Cortex of kidney (tissue), 1 donor: ENCODE measurements around the gene KIRREL1.

Experiments
- DNase-seq: peaks from one replicate; lab custom pipeline; 2025; lab: John Stamatoyannopoulos, UW

KIRREL1 gene

GRCh38 chr1:158075078-158075477 lies 81.6 kb downstream of the KIRREL1 start:
- DNase-seq, result no peak

DNA sequence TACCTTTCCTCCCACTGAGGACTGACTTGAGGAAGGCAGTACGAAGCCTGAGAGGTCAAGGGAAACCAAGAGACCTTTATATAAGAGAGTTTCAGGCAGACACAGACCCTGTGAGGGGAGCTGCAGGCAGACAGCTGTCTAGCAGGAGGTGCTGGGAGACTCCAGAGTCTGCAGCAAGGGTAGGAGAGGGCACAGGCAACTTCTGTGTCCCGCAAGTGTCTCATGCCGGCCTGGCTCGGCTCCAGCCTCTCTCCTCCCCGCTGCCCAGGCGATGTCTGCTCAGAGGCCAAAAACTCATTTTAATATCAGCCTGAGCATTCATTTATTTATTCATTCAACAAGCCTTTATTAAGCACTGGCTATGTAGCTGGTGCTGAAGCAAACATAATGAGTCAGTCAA lies 83.0 kb downstream of the KIRREL1 start:
- DNase-seq, result no peak

- no peak for DNase-seq
Measured at GRCh38 chr1:158077411-158078256, 84.2 kb downstream of the KIRREL1 start.

GRCh38 chr1:158078569-158079080 lies 85.2 kb downstream of the KIRREL1 start:
- DNase-seq, result no peak

DNA sequence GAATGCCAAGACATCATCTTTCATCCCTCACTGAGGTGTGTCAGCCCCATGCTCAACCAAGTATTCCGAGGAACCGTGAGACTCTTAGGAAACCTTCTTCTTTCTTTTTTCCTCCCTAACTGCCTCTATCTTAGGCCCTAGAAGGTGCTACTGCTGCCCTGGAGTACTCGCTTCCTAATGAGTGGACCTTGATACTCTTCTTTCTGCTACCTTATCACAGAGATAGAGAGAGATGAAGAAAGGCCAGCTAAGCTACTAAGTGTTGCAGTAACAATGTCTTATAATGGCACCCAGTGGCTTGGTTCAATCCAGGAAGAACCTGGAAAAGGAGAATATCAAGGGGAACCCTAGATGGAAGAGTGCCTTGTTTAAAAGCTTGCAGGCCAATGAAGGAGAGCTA lies 86.6 kb downstream of the KIRREL1 start:
- DNase-seq, result no peak

DNA sequence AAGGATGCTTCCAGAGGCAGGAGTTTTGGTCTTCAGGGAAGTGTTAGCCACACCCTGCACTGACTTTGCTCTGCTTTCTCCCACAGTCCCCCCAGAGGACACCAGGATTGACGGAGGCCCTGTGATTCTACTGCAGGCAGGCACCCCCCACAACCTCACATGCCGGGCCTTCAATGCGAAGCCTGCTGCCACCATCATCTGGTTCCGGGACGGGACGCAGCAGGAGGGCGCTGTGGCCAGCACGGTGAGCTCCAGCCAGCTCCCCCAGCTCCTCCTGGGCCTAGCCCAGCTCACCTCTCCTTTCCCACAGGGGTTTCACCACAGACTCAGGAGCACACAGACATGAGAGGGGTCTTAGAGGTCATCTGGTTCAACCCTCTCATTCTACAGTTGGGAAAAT lies 90.9 kb downstream of the KIRREL1 start:
- no peak for DNase-seq

DNA sequence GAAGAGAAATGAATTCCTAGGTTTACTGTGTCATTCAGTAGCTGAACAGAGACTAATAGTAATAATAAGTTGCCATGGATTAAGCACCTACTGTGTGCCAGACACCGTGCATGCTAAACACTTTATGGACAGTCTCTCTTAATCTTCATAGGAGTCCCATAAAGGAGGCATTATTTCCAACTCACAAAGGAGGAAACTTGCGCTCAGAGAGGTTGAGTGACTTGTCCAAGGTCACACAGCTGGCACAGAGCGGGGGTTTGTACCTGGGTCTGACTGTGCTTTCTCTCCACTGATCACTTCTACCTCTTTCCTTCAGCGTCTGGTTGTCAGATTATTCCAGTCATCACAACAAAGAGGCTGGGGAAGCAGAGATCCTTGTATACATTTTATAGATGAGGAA lies 91.3 kb downstream of the KIRREL1 start:
- DNase-seq, result no peak

DNA sequence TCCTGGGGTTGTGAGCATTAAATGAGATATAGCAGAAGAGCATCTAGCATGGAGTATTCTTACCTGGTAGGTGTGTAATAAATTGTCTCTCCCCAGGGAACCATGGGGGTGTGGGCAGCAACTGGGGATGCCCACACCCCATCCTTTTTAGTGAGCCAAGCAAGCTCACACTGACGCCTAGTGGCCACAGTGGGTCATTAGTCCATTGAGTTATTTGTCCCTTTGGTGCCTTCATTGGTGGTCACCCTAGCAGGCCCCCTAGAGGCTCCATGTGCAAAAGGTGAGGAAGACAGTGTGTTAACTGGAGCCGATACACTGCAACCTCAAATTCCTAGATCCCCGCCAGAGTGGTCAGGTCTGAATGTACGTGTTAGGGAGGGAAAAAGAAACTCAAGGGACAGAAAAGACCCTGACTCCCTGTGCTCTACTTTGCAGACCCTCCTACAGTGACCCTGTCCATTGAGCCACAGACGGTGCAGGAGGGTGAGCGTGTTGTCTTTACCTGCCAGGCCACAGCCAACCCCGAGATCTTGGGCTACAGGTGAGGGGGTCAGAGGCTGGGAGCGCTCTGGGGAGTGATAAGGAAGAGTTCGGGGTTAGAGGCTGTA lies 94.0 kb downstream of the KIRREL1 start:
- DNase-seq, result no peak

- no peak for DNase-seq
Measured at GRCh38 chr1:158089476-158089875, 96.0 kb downstream of the KIRREL1 start.

DNA sequence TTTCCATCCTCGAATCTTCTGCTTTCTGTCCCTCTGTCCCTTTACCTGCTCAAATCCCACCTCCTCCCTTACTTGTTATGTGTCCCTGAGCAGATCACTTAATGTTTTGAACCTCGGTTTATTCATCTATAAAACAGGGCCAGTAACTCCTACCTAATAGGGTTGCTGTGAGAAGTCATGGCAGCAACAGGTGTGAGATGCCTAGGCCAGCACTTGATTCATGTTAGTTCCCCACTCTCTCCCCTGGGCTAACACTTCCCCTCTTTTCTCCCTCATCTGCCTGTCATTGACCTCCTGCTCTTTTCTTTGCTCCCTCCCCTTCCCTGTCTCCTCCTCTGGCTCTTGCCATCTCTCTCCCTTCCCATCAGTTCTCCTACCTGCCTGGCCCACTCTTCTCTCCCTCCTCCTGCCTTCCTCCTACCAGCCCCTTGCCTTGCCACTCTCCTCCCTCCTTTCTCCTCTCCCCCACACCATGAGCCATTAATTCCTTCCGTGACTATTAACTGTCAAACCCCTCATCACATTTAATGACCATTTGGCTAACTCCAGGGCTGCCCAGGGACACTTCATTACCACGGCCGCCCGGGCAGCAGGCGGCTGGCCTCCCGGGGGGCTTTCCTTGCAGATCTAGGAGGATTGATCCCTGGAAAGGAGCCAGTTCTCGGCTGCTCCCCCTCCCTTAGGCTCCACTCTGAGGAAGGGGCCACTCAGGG lies 96.6 kb downstream of the KIRREL1 start:
- DNase-seq, result no peak

DNA sequence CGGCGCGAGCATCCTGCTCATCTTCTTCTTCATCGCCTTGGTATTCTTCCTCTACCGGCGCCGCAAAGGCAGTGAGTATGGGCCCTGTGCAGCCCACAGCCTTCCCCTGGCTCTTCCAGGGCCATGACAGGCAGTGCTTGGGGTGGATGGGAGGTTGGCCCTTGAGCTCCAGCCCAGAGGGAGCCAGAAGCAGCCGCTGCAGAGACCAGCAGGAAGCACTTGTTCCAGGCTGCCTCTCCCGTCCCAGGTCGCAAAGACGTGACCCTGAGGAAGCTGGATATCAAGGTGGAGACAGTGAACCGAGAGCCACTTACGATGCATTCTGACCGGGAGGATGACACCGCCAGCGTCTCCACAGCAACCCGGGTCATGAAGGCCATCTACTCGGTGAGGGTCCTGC lies 99.9 kb downstream of the KIRREL1 start:
- DNase-seq, result no peak

DNA sequence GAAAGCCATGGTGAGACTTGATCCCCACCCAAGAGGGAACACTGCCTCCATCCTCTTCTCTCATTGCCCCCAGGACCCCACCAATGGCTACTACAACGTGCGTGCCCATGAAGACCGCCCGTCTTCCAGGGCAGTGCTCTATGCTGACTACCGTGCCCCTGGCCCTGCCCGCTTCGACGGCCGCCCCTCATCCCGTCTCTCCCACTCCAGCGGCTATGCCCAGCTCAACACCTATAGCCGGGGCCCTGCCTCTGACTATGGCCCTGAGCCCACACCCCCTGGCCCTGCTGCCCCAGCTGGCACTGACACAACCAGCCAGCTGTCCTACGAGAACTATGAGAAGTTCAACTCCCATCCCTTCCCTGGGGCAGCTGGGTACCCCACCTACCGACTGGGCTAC lies 101.1 kb downstream of the KIRREL1 start:
- no peak for DNase-seq

GRCh38 chr1:158095737-158096335 lies 102.4 kb downstream of the KIRREL1 start:
- DNase-seq, result no peak

- no peak for DNase-seq
Measured at GRCh38 chr1:158098256-158098655, 104.8 kb downstream of the KIRREL1 start.

GRCh38 chr1:158099185-158099584 lies 105.7 kb downstream of the KIRREL1 start:
- DNase-seq, result no peak

DNA sequence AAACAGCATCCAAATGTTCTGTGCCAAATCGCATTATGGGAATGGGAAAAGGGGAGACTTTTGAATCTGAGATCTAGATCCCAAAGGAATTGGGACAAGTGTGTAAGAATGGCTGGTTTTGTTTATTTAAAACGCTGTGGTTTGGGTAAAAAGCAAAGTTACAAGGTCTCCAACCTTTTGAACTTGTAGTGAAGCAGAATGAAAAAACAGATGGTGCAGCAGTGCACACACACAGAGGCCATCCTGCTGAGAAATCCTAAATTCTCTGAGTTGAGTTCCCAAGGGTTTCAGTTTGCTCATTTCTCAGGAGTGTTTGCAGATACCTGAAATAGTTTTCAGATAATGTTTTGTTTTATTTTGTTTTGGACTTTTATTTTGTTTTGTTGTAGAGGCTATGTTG lies 107.1 kb downstream of the KIRREL1 start:
- DNase-seq, result no peak

DNA sequence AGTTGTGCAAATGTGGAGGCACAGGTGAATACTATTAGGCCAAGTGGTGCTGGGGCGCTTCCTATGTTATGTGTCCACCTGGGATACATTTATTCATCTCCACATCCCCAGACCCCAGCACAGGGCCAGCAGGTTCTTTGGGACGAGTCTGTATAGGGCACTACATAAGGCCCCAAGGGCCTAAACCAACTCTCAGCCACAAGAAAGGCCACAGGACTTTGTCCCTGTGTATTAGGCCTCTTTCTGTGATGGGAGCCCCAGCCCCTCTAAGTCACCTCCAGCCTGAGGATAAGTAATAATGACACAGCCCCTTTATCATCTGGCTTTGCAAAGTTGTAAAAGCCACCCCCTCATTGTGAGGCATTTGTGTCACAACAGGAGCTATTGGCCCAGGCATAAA lies 108.0 kb downstream of the KIRREL1 start:
- no peak for DNase-seq

- no peak for DNase-seq
Measured at GRCh38 chr1:158101927-158102326, 108.5 kb downstream of the KIRREL1 start.

GRCh38 chr1:158102881-158103674 lies 109.6 kb downstream of the KIRREL1 start:
- DNase-seq, result no peak

GRCh38 chr1:158103861-158104522 lies 110.5 kb downstream of the KIRREL1 start:
- DNase-seq, result no peak

DNA sequence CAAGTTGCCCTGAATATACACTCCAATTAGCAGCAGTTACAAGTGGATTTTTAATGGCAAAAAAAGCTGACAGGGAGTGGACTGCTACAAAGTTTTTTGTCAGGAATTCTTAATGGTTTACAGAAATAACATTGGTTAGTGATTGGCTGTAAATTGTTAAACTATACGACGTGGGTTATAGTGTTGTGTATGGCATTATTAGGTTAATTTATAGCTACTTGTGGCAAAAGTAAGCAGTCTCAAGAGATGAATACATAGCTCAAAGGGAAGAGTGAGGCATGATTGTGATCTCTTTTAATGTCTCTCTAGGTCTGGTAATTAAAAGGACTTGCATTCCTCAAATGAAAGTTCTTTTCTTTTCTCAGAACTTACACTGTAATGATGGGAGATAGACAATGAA lies 111.4 kb downstream of the KIRREL1 start:
- DNase-seq, result no peak
